Neural progenitor cell (in vitro differentiated cells): ENCODE data around the gene CDH2.

Experiments used
- EZH2 ChIP-seq: fragments of 200-600 bp; sonication (generic); IDR thresholded peaks from 2 replicates; pipeline ENCODE4 v1.6.1; 2017; ENCODE audit warnings: antibody characterized with exemption, mild to moderate bottlenecking, moderate library complexity
- TF ChIP-seq, protein P1 (sequence below): fragments of 200-600 bp; sonication (generic); IDR thresholded peaks from 2 replicates; pipeline ENCODE4 v1.5.1; 2017; ENCODE audit warnings: antibody characterized with exemption, mild to moderate bottlenecking

GRCh38 chr18:28095041-28095440 is 81.9 kb downstream of the CDH2 start:
- TF ChIP-seq, protein P1, sequence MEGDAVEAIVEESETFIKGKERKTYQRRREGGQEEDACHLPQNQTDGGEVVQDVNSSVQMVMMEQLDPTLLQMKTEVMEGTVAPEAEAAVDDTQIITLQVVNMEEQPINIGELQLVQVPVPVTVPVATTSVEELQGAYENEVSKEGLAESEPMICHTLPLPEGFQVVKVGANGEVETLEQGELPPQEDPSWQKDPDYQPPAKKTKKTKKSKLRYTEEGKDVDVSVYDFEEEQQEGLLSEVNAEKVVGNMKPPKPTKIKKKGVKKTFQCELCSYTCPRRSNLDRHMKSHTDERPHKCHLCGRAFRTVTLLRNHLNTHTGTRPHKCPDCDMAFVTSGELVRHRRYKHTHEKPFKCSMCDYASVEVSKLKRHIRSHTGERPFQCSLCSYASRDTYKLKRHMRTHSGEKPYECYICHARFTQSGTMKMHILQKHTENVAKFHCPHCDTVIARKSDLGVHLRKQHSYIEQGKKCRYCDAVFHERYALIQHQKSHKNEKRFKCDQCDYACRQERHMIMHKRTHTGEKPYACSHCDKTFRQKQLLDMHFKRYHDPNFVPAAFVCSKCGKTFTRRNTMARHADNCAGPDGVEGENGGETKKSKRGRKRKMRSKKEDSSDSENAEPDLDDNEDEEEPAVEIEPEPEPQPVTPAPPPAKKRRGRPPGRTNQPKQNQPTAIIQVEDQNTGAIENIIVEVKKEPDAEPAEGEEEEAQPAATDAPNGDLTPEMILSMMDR, result no peak
- TF ChIP-seq EZH2, result no peak
